RWPE1 (cell line): ENCODE results near the gene RAC3.

Source experiments
- CTCF ChIA-PET: fragments of 350-600 bp; sonication (Branson Sonifier 250); formaldehyde crosslinking; extraction: SDS; loops from one replicate; lab custom pipeline; 2021; lab: Yijun Ruan, JAX
- POLR2A ChIA-PET: fragments of 400-600 bp; formaldehyde crosslinking; extraction: SDS; loops from one replicate; lab custom pipeline; 2020; ENCODE audit warnings: antibody characterized with exemption; ENCODE audit not compliant: low non-redundant PET; lab: Yijun Ruan, JAX
- DNase-seq: peaks from one replicate; pipeline ENCODE4 v3.0.0; 2012; ENCODE audit warnings: low spot score
- H3K27ac ChIP-seq: fragments of 450-650 bp; 2 replicates; pipeline ENCODE4 v1.5.1; 2017
- TF ChIP-seq, protein P1 (sequence below): fragments of 450-650 bp; conservative IDR thresholded peaks from 2 replicates; pipeline ENCODE4 v1.5.1; 2017; ENCODE audit warnings: low read depth, mild to moderate bottlenecking

Gene RAC3

DNA sequence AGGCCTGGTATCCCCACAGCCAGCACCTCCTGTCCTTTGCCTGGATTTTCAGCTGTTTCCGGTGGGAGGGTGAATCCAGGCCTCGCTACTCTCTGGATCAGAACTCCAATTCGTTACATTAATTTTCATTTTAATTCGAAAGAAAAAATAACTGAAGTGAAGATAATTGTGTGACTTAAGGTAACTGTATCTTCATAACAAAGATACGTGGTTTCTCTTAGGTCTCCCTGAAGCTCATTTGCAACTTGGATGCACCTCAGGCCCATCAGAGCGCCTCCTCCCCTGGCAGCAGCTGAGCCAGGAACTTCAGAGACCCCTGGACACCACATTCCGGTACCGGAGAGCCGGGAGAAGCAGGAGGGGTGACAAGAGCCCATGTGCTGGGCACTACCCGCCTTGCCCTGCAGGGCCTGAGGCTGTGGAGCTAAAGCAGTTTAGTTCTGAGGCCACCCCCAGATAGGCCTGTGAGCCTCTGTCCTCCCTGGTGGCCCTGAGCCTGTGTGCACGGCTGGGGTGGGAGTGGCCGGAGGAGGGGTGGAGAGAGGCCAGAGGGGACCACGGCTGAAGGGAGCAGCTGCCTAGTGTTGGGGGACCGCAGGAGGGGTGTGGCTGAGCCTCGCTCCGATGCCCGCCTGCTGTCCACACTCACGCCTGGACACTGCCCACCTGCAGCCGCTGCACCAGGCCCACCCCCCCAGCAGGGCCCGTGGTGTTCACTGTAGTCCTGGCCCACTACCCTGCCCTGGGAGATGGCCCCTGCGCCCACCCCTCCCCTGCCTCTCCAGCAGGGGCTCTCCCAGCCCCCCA is 45.5 kb downstream of the RAC3 start:
- H3K27ac ChIP-seq, result peak overlapping the region; percentile 67
- POLR2A ChIA-PET, result no interaction called here
- DNase-seq, result no peak
- CTCF ChIA-PET, result interaction anchor here (0.5 to 1.1 kb wide), 4 partner anchors 14 to 375 kb away, joined by 3 to 5 read pairs (median 3); no protein-coding TSS in a partner anchor
- TF ChIP-seq, protein P1, sequence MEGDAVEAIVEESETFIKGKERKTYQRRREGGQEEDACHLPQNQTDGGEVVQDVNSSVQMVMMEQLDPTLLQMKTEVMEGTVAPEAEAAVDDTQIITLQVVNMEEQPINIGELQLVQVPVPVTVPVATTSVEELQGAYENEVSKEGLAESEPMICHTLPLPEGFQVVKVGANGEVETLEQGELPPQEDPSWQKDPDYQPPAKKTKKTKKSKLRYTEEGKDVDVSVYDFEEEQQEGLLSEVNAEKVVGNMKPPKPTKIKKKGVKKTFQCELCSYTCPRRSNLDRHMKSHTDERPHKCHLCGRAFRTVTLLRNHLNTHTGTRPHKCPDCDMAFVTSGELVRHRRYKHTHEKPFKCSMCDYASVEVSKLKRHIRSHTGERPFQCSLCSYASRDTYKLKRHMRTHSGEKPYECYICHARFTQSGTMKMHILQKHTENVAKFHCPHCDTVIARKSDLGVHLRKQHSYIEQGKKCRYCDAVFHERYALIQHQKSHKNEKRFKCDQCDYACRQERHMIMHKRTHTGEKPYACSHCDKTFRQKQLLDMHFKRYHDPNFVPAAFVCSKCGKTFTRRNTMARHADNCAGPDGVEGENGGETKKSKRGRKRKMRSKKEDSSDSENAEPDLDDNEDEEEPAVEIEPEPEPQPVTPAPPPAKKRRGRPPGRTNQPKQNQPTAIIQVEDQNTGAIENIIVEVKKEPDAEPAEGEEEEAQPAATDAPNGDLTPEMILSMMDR, result no peak

DNA sequence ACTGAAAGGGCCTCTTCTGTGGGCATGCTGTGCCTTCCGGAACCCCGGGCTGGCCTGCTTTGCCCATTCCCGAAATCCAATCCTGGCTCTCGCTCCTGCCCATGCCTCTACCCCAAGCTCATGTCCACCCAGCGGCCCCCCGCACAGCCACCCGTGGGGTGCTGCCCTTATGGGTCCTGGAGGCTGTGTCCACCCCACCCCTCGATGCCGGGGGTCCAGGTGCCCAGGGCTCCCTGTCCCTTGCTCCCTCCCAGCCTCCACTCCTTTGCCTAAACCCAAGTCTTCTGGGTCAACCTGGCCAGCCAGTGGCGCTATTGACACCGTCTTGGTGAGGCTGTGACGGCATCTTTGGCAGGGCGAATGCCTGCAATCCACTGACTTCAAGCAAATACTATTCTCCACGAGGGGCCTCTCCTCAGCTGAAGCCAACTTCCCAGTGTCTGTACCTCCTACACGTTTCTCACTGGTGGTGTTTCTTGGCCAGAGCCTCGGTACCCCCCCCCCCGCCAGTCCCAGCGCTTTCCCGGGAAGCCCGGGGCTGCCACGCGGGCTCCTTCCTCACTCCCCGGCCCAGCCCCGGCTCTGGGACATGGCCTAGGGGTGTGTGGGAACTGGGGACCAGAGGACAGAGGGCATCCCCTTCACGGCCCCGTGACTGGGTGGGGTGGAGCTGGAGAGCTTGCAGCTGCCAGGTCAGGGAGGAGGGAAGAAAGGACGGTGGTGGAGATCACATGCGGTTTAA is 46.3 kb downstream of the RAC3 start:
- no peak for DNase-seq
- CTCF ChIA-PET, result interaction anchor here (0.6 kb wide), 1 partner anchor 26 kb away, joined by 3 read pairs; no protein-coding TSS in a partner anchor
- POLR2A ChIA-PET, result no interaction called here
- H3K27ac ChIP-seq, result peak overlapping the region; percentile 67
- TF ChIP-seq, protein P1, result no peak

DNA sequence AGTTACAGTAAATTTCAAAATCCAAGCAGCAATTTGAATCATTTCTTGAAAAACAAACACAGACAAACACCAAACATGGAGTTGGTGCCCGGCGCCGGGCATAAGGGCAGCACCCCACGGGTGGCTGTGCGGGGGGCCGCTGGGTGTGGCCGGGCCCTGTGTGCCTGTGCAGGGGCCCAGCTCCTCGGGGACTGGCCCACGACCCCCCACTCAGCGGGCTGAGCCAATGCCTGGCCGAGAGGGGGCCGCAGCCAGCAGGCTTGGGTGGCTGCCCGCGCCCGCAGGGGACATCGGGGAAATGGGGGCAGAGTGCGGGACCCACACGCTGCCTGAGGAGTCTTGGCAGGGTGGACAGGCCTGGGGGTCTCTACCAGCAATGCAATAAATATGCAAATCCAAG is 47.0 kb downstream of the RAC3 start:
- no peak for DNase-seq
- TF ChIP-seq, protein P1, result no peak
- peak overlapping the region; percentile 67 for H3K27ac ChIP-seq
- POLR2A ChIA-PET, result no interaction called here
- CTCF ChIA-PET, result interaction anchor here (0.6 to 0.7 kb wide), 2 partner anchors 26 to 132 kb away, joined by 3 to 4 read pairs; partner anchors contain the start of gene MYADML2

DNA sequence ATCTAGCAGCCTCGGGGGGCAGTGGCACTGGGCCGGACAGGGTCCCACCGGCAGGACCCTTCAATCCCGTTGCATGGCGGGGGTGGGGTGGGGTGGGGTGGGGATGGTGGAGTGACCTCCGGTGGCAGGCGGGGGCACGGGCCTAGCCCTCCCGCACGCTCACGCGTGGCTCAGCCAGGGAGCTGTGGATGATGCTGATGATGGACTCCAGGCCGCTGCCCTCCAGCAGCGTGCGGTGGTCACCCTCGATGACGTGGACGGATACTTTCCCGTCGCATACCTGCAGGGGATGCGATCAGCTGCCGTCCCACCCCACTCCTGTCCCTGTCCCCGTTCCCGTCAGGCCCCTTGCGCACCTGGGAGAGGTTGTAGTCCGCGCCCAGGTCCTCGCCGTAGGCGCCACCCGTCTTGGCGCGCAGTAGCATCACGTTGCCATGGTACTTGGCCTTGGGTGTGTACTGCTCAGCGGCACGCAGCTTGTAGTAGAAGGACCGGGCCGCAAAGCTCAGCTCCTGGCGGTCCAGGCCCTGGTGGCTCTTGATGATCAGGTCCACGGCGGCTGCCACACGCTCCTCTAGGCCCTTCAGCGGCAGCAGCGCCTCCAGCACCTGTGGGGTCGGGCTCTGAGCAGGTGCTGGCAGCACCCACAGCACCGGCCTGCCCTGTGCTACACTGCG is 47.7 kb downstream of the RAC3 start:
- ChIA-PET POLR2A (no interaction called here), CTCF (interaction anchor here (0.6 to 0.7 kb wide), 2 partner anchors 127 to 132 kb away, joined by 3 to 4 read pairs; partner anchors contain the start of gene MYADML2)
- TF ChIP-seq, protein P1, result no peak
- H3K27ac ChIP-seq, result no peak overlapping the region
- no peak for DNase-seq

DNA sequence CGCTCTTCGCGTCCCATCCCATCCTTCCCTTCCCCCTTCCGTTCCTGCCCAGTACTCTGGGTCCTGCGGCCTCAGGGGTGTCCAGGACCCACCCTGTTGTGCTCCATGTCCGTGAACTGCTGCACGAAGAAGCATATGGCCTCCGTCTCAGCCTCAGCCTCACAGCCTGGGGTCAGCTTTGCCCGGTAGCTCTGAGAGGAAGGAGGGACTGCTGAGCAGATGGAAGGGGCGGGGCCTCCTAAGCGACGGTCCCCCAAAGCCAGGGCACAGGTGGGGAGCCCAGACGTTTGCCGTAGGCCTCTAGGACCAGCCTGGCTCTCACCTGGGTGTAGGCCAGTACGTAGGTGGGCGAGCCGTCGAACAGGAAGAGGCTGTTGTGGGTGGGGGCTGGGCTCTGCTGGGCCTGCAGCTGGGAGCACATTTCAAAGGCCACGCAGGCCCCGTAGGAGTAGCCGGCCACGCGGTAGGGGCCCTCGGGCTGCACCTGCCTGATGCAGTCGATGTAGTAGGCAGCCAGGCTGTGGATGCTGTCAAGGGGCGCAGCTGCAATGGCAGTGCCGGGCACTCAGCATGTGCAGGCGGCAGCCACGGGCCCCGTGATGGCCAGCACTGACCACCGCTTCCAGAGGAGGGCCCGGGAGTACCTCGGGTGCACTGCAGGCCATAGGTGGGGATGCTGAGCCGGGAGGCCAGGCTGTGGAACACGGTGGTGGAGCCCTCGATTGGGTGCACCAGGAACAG is 48.7 kb downstream of the RAC3 start:
- CTCF ChIA-PET, result interaction anchor here (0.9 to 1.2 kb wide), 2 partner anchors 50 kb away, joined by 3 read pairs; no protein-coding TSS in a partner anchor

More for the DNA sequence above, 48.7 kb downstream of the RAC3 start:
- POLR2A ChIA-PET, result no interaction called here
- H3K27ac ChIP-seq, result peak overlapping the region; percentile 8
- TF ChIP-seq, protein P1, result no peak
- DNase-seq, result no peak
